ENCODE measurements around the gene KIAA1755.

Gene KIAA1755

DNA sequence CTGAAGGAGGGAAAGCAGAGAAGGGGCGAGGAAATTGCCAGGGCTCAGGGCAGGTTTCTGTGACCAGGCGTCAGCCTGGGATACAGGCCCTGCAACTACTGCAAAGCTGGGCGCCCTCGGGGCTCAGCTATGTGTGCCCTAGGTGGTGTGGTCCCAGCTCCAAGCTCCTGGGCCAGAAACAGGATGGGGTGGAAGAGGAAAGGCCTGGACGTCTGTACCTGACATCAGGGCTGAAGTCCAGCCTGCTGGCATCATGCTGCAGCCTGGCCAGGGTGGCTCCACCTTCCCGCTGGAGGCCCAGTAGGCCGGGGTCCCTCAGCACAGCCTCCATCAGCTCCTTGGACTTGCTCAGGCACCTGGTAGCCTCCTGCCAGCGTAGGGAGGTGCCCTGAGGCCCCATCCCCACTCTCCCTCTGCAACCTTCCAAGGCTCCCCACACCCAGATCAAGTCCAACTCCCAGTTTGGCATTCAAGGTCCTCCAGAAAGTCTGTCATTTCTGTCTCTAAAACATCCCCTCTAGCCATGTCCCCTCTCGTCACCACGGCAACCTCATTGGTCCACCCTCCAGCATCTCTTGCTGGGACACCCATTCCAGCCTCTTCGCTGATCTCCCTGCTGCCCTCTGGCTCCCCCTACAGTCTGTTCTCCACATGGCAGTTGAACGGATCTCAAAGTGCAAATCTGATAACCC is 38.2 kb downstream of the KIAA1755 start:
- DNase-seq (ENCODE audit: low read depth), result peak; percentile 76
- H3K4me3 ChIP-seq (ENCODE audit: low read depth, low read length), result no peak overlapping the region
- TF ChIP-seq, protein P1, sequence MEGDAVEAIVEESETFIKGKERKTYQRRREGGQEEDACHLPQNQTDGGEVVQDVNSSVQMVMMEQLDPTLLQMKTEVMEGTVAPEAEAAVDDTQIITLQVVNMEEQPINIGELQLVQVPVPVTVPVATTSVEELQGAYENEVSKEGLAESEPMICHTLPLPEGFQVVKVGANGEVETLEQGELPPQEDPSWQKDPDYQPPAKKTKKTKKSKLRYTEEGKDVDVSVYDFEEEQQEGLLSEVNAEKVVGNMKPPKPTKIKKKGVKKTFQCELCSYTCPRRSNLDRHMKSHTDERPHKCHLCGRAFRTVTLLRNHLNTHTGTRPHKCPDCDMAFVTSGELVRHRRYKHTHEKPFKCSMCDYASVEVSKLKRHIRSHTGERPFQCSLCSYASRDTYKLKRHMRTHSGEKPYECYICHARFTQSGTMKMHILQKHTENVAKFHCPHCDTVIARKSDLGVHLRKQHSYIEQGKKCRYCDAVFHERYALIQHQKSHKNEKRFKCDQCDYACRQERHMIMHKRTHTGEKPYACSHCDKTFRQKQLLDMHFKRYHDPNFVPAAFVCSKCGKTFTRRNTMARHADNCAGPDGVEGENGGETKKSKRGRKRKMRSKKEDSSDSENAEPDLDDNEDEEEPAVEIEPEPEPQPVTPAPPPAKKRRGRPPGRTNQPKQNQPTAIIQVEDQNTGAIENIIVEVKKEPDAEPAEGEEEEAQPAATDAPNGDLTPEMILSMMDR (IDR thresholded peaks at IDR 0.05; ENCODE audit: low read depth, low read length), result peak; percentile 97
- TF ChIP-seq POLR2A (IDR thresholded peaks at IDR 0.05; ENCODE audit: extremely low read depth, insufficient read length), result no peak
- TF ChIP-seq, protein P2, sequence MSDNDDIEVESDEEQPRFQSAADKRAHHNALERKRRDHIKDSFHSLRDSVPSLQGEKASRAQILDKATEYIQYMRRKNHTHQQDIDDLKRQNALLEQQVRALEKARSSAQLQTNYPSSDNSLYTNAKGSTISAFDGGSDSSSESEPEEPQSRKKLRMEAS (IDR thresholded peaks at IDR 0.05; ENCODE audit: low read depth, low read length), result peak; percentile 83
- TF ChIP-seq MYC (IDR thresholded peaks at IDR 0.05; ENCODE audit: low read depth, low read length), result peak; percentile 77

DNA sequence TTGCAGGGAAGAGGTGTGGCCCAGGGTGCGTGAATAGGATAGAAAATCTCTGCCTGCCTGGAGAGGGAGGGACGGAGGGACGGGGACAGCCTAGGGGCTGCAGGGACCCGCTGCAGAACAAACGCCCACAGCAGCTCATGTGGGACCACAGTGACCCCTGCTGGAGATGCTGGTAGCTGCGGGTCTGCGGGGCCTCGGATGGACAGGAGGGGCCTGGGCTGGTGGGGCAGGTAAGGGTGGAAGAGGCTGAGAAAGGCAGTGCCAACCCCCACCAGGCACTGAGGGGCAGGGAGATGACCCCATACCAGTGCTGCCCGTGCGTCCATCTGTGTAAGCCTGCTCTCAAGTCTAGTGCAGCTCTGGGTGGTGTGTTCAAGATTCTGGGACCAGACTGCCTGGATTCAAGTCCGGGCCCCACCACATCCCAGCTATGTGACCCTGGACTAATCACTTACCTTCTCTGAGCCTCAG is 39.4 kb downstream of the KIAA1755 start:
- DNase-seq (ENCODE audit: low read depth), result peak; percentile 80
- no peak overlapping the region for H3K4me3 ChIP-seq (ENCODE audit: low read depth, low read length)
- no peak for TF ChIP-seq POLR2A (IDR thresholded peaks at IDR 0.05; ENCODE audit: extremely low read depth, insufficient read length)
- TF ChIP-seq, protein P1 (IDR thresholded peaks at IDR 0.05; ENCODE audit: low read depth, low read length), result peak; percentile 92

DNA sequence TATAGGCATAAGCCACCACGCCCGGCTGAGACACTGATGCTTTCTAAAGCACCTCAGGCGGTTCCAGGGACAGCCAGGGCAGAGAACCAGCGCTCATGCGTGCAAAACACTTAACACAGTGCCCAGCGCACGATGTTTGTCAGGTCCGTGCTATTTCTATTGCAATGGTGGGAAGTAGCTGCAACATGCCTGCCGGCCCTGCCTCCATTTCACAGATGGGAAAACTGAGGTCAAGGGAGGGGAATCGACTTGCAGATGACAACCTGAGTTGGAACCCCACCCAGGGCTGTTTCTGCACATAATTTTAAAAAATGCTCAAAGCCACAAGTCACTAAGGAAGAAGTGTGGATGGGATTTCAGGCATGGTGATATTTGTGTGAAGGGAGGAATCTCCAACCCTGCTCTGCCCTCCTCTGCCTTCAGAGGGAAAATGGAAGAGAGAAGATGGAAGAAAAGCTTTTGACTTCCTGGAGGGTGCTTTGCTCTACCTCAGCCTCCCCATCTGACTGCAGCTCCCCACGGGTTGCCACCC is 39.9 kb downstream of the KIAA1755 start:
- TF ChIP-seq POLR2A (IDR thresholded peaks at IDR 0.05; ENCODE audit: extremely low read depth, insufficient read length), result no peak
- TF ChIP-seq, protein P2 (IDR thresholded peaks at IDR 0.05; ENCODE audit: low read depth, low read length), result no peak
- TF ChIP-seq, protein P1 (IDR thresholded peaks at IDR 0.05; ENCODE audit: low read depth, low read length), result no peak
- no peak for TF ChIP-seq MYC (IDR thresholded peaks at IDR 0.05; ENCODE audit: low read depth, low read length)
- no peak for DNase-seq (ENCODE audit: low read depth)
- no peak overlapping the region for H3K4me3 ChIP-seq (ENCODE audit: low read depth, low read length)

DNA sequence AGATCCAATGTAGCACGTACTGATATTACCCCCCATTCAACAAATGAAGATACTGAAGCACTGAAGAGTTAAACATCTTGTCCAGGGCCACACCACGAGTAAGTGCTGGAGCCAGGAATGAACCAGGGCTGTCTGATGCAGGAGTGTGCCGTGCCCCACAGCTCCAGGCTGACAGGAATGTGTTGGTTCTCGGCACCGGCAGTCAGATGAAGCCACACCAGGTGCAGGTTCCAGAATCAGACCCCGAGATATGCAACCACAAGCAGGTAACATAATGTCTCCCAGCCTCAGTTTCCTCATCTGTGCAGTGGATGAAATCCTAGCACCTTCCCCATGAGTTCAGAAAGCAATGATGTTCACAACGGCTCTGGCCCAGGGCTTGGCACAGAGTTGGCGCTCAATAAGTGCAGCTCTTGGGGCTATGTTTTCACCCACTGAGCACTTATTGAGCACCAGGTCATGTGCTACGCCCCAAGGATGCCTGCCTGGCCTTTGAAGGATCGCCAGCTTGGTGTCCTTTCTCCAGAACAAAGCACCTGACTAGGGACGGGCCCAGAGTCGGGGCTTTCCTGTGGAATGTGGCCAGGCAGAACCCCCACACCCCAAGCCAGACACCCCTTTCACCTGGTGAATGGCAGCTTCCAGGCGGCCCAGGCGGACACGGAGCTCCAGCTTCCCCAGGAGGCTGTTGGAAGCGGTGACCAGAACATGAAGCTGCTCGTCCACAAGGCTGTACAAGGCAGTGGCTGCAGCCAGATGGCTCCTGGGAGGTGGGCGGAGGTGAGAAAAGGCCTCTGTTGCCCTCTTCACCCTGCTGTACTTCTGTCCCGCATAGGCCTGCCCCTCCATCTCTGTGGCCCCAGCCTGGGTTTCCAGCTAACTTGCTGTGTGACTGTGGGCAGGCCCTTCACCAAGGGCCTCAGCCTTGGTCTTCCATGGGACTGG is 41.3 kb downstream of the KIAA1755 start:
- TF ChIP-seq, protein P2 (IDR thresholded peaks at IDR 0.05; ENCODE audit: low read depth, low read length), result no peak
- no peak for TF ChIP-seq MYC (IDR thresholded peaks at IDR 0.05; ENCODE audit: low read depth, low read length)
- no peak for DNase-seq (ENCODE audit: low read depth)
- no peak overlapping the region for H3K4me3 ChIP-seq (ENCODE audit: low read depth, low read length)

DNA sequence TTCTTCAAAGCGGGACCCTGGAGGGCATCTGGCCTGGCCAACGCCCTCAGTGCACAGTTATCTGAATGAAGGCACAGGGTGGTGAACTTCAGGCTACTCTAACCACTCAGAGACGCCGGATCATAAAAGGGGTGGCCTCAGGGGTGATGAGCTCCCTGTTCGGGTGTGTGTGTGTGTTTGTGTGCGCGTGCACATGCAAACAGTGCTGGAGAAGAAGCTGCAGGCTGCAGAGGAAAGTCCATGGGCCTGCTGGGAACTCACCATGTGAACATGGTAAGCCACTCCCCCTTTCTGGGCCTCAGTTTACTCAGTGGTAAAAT is 42.0 kb downstream of the KIAA1755 start:
- H3K4me3 ChIP-seq (ENCODE audit: low read depth, low read length), result no peak overlapping the region
- DNase-seq (ENCODE audit: low read depth), result no peak
- TF ChIP-seq, protein P1 (IDR thresholded peaks at IDR 0.05; ENCODE audit: low read depth, low read length), result no peak
- no peak for TF ChIP-seq MYC (IDR thresholded peaks at IDR 0.05; ENCODE audit: low read depth, low read length)
- TF ChIP-seq, protein P2 (IDR thresholded peaks at IDR 0.05; ENCODE audit: low read depth, low read length), result no peak
- no peak for TF ChIP-seq POLR2A (IDR thresholded peaks at IDR 0.05; ENCODE audit: extremely low read depth, insufficient read length)
